ENCODE results near the gene PTPRD.

Gene PTPRD

GRCh38 chr9:8832386-8832785 lies 1780.4 kb downstream of the PTPRD start:
- DNase-seq (ENCODE audit: extremely low read depth, low read depth) = no peak
- TF ChIP-seq, protein P1, sequence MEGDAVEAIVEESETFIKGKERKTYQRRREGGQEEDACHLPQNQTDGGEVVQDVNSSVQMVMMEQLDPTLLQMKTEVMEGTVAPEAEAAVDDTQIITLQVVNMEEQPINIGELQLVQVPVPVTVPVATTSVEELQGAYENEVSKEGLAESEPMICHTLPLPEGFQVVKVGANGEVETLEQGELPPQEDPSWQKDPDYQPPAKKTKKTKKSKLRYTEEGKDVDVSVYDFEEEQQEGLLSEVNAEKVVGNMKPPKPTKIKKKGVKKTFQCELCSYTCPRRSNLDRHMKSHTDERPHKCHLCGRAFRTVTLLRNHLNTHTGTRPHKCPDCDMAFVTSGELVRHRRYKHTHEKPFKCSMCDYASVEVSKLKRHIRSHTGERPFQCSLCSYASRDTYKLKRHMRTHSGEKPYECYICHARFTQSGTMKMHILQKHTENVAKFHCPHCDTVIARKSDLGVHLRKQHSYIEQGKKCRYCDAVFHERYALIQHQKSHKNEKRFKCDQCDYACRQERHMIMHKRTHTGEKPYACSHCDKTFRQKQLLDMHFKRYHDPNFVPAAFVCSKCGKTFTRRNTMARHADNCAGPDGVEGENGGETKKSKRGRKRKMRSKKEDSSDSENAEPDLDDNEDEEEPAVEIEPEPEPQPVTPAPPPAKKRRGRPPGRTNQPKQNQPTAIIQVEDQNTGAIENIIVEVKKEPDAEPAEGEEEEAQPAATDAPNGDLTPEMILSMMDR (IDR thresholded peaks at IDR 0.05; ENCODE audit: low read depth, low read length, missing control alignments) = no peak
- H3K4me3 ChIP-seq (replicated peaks; ENCODE audit: low read depth, low read length) = no peak overlapping the region

DNA sequence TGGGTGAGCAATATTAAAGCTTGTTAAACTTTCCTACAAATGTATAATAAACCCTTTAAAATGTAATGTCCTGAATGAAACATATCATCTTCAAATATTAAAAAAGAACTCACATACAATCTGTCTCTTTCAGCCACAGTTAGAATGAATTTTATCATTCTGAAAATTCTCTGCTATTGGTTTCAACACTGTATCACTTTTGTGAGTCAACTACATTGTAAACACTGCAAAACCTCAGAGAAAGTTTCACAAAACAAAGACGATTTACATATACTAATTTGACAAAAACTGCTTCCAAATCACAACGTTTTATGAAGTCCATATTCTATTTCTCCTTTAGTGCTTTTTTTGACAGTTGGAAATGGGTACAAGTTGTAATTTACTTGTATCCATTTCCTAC lies 1781.2 kb downstream of the PTPRD start:
- H3K4me3 ChIP-seq (replicated peaks; ENCODE audit: low read depth, low read length) = no peak overlapping the region
- TF ChIP-seq, protein P1 (IDR thresholded peaks at IDR 0.05; ENCODE audit: low read depth, low read length, missing control alignments) = no peak
- no peak for DNase-seq (ENCODE audit: extremely low read depth, low read depth)

- TF ChIP-seq, protein P1 (IDR thresholded peaks at IDR 0.05; ENCODE audit: low read depth, low read length, missing control alignments) = no peak
- no peak overlapping the region for H3K4me3 ChIP-seq (replicated peaks; ENCODE audit: low read depth, low read length)
- no peak for DNase-seq (ENCODE audit: extremely low read depth, low read depth)
Observed at GRCh38 chr9:8826281-8826680, 1786.5 kb downstream of the PTPRD start.

DNA sequence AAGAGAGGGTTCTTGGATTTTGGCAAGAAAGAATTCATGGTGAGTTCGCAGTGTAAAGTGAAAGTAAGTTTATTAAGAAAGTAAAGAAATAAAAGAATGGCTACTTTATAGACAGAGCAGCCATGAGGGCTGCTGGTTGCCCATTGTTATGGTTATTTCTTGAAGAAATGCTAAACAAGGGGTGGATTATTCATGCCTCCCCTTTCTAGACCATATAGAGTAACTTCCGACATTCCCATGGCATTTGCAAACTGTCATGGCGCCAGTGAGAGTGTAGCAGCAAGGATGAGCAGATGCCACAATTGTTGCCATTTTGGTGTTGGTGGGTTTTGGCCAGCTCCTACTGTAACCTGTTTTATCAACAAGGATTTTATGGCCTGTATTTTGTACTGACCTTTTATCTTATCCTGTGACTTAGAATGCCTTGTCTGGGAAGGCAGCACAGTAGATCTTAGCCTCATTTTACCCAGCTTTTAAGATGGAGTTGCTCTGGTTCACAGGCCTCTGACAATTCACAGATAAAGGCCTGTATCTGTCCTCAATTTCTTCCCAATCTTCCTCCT lies 1787.1 kb downstream of the PTPRD start:
- no peak for DNase-seq (ENCODE audit: extremely low read depth, low read depth)
- TF ChIP-seq, protein P1 (IDR thresholded peaks at IDR 0.05; ENCODE audit: low read depth, low read length, missing control alignments) = no peak
- no peak overlapping the region for H3K4me3 ChIP-seq (replicated peaks; ENCODE audit: low read depth, low read length)

DNA sequence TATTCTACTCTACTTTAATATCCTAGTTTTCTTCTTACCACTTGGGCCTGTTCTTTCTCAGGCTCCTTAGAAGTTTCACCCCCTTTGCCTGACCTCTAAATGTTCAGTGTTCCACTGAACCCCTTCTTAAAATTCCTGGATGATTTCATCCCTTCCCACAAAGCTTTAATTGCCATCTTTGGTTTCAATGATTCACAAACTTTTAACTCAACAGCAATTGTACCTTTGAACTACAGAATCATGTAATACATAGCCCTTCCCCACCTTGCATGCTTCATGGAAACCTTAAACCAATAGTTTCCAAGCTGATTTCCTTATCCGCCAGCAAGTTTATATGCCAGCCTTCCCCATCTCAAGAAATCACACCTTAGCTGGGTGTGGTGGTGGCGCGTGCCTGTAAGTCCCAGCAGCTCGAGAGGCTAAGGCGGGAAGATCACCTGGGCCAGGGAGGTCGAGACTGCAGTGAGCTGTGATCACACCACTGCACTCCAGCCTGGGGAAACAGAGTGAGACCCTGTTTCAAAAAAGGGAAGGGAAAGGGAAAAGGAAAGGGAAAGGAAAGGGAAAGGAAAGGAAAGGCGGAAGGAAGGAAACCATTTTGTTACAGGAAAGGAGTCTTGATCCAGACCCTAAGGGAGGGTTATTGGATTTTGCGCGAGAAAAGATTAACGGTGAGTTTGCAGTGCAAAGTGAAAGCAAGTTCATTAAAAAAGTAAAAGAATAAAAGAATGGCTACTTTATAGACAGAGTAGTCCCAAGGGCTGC lies 1789.5 kb downstream of the PTPRD start:
- no peak overlapping the region for H3K4me3 ChIP-seq (replicated peaks; ENCODE audit: low read depth, low read length)
- TF ChIP-seq, protein P1 (IDR thresholded peaks at IDR 0.05; ENCODE audit: low read depth, low read length, missing control alignments) = no peak
- DNase-seq (ENCODE audit: extremely low read depth, low read depth) = no peak

GRCh38 chr9:8822667-8823025 lies 1790.2 kb downstream of the PTPRD start:
- DNase-seq (ENCODE audit: extremely low read depth, low read depth) = no peak
- H3K4me3 ChIP-seq (replicated peaks; ENCODE audit: low read depth, low read length) = no peak overlapping the region
- TF ChIP-seq, protein P1 (IDR thresholded peaks at IDR 0.05; ENCODE audit: low read depth, low read length, missing control alignments) = no peak
